Effector memory CD8-positive, alpha-beta T cell (primary cell): Measurements from ENCODE around the gene WDR37.
"Not testable (repeated sequence)": the region's sequence is repeated elsewhere in the genome, so short reads cannot be mapped to it uniquely, and the experiment has no call there.

Source experiments
- ATAC-seq: fragments of 150-1000 bp; cut with Tn5 transposase; replicated peaks from 2 replicates; pipeline ENCODE4 v1.10.0; 2021; ENCODE audit warnings: mild to moderate bottlenecking, moderate library complexity
- DNase-seq, 3 experiments: peaks; one replicate each; pipeline ENCODE4 v3.0.0; 2021
- H3K27ac Mint-ChIP-seq, 2 donors: one replicate each; pipeline ENCODE4 v1.8.0; 2022; ENCODE audit warnings: mild to moderate bottlenecking in 2 of 2, mixed read lengths in 2 of 2, moderate library complexity in 2 of 2
- H3K27me3 Mint-ChIP-seq, 2 donors: one replicate each; pipeline ENCODE4 v1.8.0; 2022; ENCODE audit warnings: mixed read lengths in 2 of 2
- H3K36me3 Mint-ChIP-seq: one replicate; pipeline ENCODE4 v1.8.0; 2022; ENCODE audit warnings: mild to moderate bottlenecking, moderate library complexity, mixed read lengths; ENCODE audit not compliant: insufficient read depth
- H3K4me1 Mint-ChIP-seq, 2 donors: one replicate each; pipeline ENCODE4 v1.8.0; 2022; ENCODE audit warnings: low read depth in 2 of 2, mixed read lengths in 2 of 2
- H3K4me3 Mint-ChIP-seq, 2 donors: one replicate each; pipeline ENCODE4 v1.8.0; 2022; ENCODE audit warnings: mild to moderate bottlenecking in 2 of 2, mixed read lengths in 2 of 2, moderate library complexity in 2 of 2
- H3K9me3 Mint-ChIP-seq, 2 donors: one replicate each; pipeline ENCODE4 v1.8.0; 2022; ENCODE audit warnings: mixed read lengths in 2 of 2

The WDR37 gene

DNA sequence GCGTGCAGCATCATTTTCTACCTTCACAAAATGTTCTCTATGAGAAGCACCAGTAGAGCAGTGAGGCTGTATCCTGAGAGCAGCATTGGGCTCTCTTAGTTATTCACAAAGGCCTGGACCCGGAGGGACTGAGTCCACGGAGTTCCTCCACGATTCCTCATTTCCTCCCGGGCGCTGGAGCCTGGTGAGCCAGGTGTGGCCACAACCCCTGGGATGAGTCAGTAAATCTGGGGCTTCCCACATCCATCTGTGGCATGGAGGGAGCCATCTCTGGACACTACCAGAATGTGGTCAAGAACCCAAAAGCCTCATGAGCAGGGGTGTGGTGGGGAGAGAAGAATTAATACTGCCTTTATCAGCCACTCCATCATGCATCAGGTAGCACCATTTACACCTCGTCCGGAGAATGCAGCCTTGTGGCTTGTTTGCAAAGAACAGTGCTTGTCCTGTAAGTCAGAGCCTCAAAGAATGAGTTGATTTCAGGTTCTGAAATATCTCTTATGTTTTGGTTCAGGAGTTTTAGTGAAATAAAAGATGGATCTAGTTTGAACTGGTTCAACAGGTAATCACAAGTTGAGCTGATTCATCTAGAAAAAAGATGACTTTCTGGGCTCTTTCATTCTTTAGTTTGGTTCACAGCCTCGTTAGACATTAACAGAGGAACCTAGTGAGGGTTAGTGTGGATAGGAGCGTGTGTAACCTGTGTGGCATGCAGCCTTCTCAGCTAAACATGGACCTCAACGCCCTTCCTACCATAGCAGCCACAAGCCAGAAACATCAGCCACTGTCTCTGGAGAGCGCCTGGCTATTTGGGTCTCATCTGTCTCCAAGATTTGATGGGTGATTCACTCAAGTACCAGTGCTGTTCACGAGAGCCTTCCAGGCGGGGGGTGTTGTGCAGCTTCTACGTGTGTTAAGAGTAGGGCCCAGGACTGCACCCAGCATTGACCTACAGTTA, 95.2 kb downstream of the WDR37 start:
- Mint-ChIP-seq H3K27me3 (peaks cover 28 to 55% of the 10 kb centered on the region in 2 donors), H3K4me3 (no peak overlapping the region), H3K9me3 (no peaks in the 10 kb centered on the region), H3K4me1 (peaks cover 7 to 10% of the 10 kb centered on the region in 2 donors), H3K36me3 (no peaks in the 10 kb centered on the region), H3K27ac (peak overlapping the region in 1 of 2 donors; percentile 11)
- no peak for DNase-seq
- ATAC-seq = no peak

DNA sequence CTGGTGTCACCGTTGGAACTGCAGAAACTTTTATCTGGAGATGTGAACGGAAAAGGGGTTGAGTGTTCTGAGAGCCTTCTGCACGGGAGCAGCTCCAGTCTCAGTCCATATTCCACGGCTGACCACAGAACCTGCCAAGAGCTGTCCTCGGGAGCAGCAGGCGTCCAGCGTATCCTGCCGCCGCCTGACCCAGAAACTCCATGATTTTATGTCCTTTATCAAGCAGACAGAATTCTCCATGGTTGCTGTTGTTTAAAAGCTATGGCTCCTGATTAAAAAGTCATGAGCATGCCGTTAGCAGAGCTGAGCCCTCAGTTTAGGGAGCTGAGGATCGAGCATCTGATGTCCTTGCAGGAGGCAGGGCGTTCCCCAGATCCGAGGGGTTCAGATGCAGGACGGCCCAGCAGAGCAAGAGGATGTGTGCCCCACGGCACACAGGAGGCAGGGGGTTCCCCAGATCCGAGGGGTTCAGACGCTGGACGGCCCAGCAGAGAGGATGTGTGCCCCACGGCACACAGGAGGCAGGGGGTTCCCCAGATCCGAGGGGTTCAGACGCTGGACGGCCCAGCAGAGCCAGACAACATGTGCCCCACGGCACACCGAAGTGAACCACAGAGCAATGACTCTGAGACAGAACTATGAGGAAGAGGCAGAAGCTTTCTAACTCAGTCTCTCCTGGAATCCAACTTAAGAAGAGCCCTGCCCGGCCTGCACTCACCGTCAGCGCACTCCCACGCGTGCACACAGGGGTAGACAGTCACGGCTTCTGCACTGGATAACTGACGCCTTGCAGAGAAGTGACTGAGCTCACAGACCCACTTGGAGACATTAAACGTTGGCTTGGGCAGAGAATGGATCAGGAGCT, 96.4 kb downstream of the WDR37 start:
- H3K27ac Mint-ChIP-seq = no peak overlapping the region
- ATAC-seq = no peak
- peaks cover 25 to 55% of the 10 kb centered on the region in 2 donors for H3K27me3 Mint-ChIP-seq

DNA sequence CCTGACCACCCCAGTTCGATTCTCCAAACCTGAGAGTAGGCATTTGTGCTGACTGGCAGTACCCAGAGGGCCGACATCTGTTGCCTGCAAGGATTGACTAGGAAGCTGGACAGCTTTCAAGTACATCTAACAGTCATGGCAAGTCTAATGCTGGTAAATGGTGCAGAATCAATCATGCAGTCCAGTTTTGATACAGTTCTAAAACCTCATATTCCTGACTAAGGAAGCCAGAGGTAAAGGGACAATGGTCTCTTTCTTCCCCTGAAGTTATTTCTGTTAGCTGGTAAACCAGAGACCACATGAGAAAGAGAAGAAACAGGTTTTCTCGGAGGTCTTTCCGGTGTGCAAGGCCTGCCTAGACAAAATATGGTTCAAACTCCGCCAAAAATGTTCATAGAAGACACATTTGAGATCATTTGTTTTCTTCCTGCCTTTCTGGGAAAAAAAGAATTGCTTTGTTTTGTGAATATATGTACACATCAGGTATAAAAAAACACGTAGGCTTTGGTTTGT, 97.1 kb downstream of the WDR37 start:
- Mint-ChIP-seq H3K4me3 (no peak overlapping the region), H3K4me1 (peaks cover 7 to 10% of the 10 kb centered on the region in 2 donors), H3K9me3 (no peaks in the 10 kb centered on the region), H3K27me3 (peaks cover 28 to 55% of the 10 kb centered on the region in 2 donors), H3K36me3 (no peaks in the 10 kb centered on the region), H3K27ac (no peak overlapping the region)
- DNase-seq (no peak), ATAC-seq (no peak)

More for the DNA sequence above, 96.4 kb downstream of the WDR37 start:
- H3K4me3 Mint-ChIP-seq = no peak overlapping the region
- H3K4me1 Mint-ChIP-seq = peaks cover 7 to 10% of the 10 kb centered on the region in 2 donors
- no peaks in the 10 kb centered on the region for H3K9me3 Mint-ChIP-seq
- DNase-seq = no peak
- no peaks in the 10 kb centered on the region for H3K36me3 Mint-ChIP-seq

DNA sequence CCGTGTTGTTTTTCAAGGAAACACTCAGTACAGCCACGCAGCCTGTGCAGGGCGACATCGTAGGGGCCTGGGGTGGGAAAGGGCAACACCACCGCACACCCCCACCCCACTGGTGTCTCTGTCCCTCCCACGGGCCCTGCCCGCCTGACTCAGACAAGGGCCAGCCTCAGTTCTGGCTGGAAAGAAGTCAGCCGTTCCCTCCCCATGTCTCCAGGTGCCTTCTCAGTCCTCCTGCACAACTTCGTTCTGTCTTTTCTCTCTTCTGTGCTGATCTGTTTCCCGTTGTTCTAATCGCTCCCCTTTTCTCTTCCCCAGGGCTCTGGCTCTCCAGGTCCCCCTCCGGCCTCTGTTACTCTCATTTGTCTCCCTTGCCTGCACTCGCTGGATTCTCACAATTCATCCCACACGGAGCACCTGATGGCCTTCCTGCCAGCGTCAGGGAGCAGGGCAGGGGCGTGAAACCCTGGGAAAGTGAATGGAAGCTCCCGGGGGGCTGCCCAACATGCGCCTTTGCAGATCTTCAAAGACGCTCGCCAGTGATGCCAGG, 97.7 kb downstream of the WDR37 start:
- Mint-ChIP-seq H3K9me3 (no peaks in the 10 kb centered on the region), H3K36me3 (no peaks in the 10 kb centered on the region), H3K4me3 (no peak overlapping the region), H3K27ac (no peak overlapping the region), H3K4me1 (peaks cover 7 to 10% of the 10 kb centered on the region in 2 donors), H3K27me3 (peaks cover 27 to 59% of the 10 kb centered on the region in 2 donors)
- DNase-seq = no peak
- no peak for ATAC-seq

DNA sequence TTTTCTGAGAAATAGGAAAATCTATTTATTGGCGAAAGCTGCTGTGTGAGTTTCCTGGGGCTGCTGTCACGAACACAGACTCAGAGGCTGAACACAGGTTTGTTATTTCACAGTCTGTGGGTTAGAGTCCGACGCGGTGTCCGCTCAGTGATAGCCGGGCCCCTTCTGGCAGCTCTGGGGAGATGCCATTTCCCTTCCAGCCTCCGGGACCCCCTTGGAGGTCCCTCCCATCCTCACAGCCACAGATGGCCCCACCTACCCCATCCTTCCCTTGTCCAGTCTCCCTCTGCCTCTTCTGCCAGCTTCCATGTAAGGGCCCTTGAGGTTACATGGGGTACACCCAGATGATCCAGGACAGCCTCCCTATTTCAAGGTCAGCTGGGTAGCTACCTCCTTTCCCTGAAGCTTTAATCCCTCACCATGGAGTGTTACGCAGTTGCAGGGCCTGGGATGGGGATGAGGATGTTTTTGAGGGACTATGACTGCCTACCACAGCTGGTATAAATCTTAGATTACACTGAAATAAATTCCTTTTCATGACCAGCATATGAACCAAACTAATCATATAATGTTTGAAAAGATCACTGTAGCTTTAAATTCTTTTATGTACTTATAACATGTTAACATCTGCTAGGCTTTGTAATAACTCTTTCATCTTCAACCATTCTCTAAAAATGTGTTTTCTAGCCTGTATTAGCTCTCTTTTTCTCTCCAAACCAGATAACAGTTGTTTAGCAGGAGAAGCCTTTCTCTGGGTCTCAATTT, 98.5 kb downstream of the WDR37 start:
- H3K27me3 Mint-ChIP-seq = peaks cover 19 to 57% of the 10 kb centered on the region in 2 donors
- peaks cover 2 to 6% of the 10 kb centered on the region in 2 donors for H3K4me1 Mint-ChIP-seq
- ATAC-seq (no peak), DNase-seq (no peak)
- no peaks in the 10 kb centered on the region for H3K9me3 Mint-ChIP-seq
- no peak overlapping the region for H3K4me3 Mint-ChIP-seq
- no peak overlapping the region for H3K27ac Mint-ChIP-seq
- H3K36me3 Mint-ChIP-seq = no peaks in the 10 kb centered on the region

DNA sequence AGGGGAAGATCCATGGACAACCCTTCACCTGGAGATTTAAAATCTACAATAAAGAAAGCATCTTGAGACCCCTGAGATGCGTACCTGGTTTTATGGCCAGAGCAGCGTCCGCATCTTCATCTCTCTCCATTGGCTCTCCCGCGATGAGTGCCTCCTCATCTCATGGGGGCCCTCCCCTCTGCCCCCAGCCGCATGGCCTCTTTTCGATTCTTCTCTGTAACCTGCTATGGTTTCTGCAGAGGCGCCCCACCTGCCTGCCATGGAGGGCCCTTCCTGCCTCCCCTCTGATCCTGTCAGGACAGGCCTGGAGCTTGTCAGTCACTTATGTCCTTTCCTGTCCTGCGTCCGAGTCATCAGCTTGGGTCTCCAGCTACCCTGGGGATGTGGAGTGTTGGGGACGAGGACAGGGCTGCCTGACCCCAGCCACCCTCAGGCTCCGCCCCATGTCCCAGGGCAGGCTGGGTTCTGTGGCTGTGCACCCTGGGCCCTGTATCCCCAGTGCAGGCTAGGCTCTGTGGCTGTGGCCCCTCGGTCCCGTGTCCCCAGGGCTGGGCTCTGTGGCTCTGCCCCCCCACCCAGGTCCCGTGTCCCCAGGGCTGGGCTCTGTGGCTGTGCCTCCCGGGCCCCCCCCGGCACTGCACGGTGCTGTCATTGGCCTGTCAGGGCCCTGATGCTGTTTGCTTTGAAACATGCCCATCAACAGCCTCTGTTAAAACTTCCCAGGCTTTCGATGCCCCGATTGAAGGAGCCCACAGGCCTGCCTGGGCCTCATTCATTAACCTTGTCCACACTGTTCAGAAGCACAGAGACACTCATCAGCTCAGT, 99.8 kb downstream of the WDR37 start:
- ATAC-seq (no peak), DNase-seq (no peak)
- H3K4me3 Mint-ChIP-seq = no peak overlapping the region
- H3K4me1 Mint-ChIP-seq = no peaks in the 10 kb centered on the region
- no peaks in the 10 kb centered on the region for H3K36me3 Mint-ChIP-seq
- H3K27ac Mint-ChIP-seq = no peak overlapping the region
- H3K9me3 Mint-ChIP-seq = no peaks in the 10 kb centered on the region
- H3K27me3 Mint-ChIP-seq = peaks cover 11 to 47% of the 10 kb centered on the region in 2 donors

DNA sequence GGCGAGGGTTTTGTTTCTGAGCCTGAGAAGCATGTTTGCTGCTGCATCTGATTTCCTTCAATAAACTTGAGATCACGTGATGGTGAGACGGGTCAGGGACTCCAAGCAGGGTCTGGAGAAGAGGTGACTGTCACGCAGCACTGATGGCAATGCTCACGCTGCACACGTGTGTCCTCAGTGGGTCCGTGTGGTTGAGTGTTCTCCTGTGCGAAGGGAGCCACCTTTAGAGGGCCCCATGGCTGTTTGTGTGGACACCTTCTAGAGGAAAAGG, 100.4 kb downstream of the WDR37 start:
- DNase-seq (no peak), ATAC-seq (no peak)
- Mint-ChIP-seq H3K27me3 (peaks cover 11 to 47% of the 10 kb centered on the region in 2 donors), H3K4me1 (no peaks in the 10 kb centered on the region), H3K36me3 (no peaks in the 10 kb centered on the region), H3K9me3 (no peaks in the 10 kb centered on the region), H3K27ac (no peak overlapping the region), H3K4me3 (no peak overlapping the region)

DNA sequence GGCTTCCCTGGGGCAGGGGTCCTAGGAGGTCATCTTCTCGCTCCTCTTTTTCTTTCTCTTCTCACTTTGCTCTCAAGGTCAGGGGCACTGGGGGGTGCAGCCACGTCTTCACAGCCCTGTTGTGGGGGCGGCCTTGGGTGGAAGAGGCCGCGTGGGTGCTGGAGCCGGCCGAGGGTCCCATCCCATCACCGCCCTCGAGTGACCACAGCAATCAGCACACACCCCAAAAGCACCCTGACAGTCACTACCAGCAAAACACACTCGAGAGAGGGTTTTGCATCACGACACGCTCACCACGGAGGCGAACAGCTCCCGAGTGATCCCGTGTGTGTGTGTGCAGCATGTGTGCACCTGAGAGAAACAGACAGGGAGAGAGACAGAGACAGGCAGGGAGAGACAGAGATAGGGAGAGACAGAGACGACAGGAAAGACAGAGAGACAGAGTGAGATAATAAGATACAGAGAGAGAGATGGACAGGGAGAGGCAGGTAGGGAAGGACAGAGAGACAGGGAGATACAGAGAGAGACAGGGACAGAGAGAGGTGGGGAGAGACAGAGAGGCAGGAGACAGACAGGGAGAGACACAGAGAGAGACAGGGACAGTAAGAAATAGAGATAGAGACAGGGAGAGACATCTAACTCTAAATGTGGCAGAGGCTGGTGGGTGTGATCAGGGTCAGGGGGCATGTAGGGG, 100.9 kb downstream of the WDR37 start:
- H3K36me3 Mint-ChIP-seq = no peaks in the 10 kb centered on the region
- DNase-seq = no peak
- no peak for ATAC-seq
- peaks cover 16 to 52% of the 10 kb centered on the region in 2 donors for H3K27me3 Mint-ChIP-seq
- no peaks in the 10 kb centered on the region for H3K9me3 Mint-ChIP-seq
- H3K27ac Mint-ChIP-seq = no peak overlapping the region
- H3K4me1 Mint-ChIP-seq = no peaks in the 10 kb centered on the region
- no peak overlapping the region for H3K4me3 Mint-ChIP-seq

DNA sequence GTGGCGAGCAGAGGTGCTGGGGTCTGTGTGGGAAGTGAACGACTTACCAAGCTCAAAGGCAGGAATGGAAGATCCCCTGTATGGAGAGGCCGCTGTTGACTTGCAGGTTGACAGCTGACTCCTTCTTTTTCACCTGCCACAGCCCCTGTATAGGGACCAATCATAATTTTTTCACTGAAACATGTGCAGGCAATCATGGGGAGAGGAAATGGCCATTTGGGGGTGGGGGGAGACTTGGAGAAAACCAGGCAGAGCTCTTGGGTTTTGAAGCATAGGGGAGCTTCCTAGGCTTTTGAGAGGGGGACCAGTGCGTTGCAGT, 101.4 kb downstream of the WDR37 start:
- Mint-ChIP-seq H3K27me3 (peaks cover 16 to 53% of the 10 kb centered on the region in 2 donors), H3K4me3 (no peak overlapping the region), H3K4me1 (no peaks in the 10 kb centered on the region), H3K27ac (no peak overlapping the region), H3K9me3 (no peaks in the 10 kb centered on the region), H3K36me3 (no peaks in the 10 kb centered on the region)
- no peak for ATAC-seq
- DNase-seq = no peak

DNA sequence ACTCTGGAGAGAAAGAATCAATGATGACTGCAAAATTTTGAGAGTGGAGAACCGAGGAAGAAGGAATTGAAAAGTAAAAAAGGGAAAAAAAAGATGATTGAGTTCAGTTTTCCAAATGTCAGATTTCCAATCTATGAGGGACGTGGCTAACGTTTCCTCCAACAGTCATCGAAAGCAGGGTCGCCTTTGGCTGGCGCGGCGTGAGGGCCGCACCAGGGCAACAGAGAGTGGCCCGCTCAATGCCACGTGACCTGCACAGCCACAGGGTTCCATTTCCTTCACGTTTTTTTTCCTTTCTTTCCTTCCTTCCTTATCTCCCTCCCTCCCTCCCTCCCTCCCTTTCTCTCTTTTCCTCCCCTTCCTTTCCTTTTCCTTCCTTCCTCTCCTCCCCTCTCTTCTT, 101.9 kb downstream of the WDR37 start:
- H3K4me1 Mint-ChIP-seq = no peaks in the 10 kb centered on the region
- ATAC-seq (no peak), DNase-seq (no peak)
- no peaks in the 10 kb centered on the region for H3K36me3 Mint-ChIP-seq
- H3K27me3 Mint-ChIP-seq = peaks cover 16 to 55% of the 10 kb centered on the region in 2 donors
- H3K4me3 Mint-ChIP-seq = no peak overlapping the region
- no peaks in the 10 kb centered on the region for H3K9me3 Mint-ChIP-seq
- H3K27ac Mint-ChIP-seq = no peak overlapping the region

DNA sequence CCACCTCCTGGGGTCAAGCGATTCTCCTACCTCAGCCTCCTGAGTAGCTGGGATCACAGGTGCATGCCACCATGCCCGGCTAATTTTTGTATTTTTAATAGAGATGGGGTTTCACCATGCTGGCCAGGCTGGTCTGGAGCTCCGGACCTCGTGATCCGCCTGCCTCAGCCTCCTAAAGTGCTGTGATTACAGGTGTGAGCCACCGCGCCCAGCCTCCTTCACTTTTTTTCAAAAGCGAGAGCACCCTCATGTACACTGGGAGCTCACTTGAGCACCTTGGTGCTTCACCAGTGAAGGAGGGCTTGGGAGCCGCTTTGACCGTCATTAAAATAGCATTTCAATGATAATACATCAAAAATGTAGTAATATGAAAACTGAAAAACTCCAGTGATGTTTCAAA, 102.4 kb downstream of the WDR37 start:
- H3K27ac Mint-ChIP-seq, H3K4me1 Mint-ChIP-seq, H3K9me3 Mint-ChIP-seq, DNase-seq, H3K4me3 Mint-ChIP-seq, ATAC-seq, H3K36me3 Mint-ChIP-seq: not testable (repeated sequence)
- H3K27me3 Mint-ChIP-seq = peaks cover 16 to 55% of the 10 kb centered on the region in 2 donors
